ENCODE measurements around the gene PHOX2B. TPM values are rescaled to one million over a fixed set of nuclear protein-coding genes. Genes with fewer than 3 reads are reported as not detected.

PHOX2B gene
- total and polyA plus RNA-seq, 2 of the 13 experiments (the other 11 are each of a cell fraction or from before 2014, with no cell fraction given) = not detected

DNA sequence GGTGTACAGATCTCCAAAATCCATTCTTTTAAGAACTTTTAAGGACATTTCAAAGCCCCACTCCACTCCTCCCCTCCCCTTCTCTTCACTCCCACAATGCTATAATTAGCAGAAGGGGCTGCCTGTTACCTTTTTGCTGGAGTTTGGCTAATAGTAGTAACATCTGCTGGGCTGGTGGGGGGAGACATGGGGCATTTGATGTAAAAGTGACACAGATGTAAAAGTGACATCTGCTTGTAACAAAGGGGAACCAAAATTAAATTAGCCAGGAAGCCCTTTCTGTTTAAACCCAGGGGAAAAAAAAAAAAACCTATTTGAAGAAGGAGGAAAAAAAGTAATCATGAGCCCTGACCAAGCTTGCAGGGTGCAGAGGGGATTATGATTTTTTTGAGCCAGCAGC, 5.4 kb upstream of the PHOX2B start:
- ATAC-seq = no peak
- in situ Hi-C loops (cut with HindIII; ENCODE audit: extremely low pct_ligation_motif_present, low pct_unique_long_range_greater_than_20kb) (no loop called here), intact Hi-C loops (cut with micrococcal nuclease; ENCODE audit: unreplicated experiment) (no loop called here)
- TF ChIP-seq HNRNPH1 (optimal IDR thresholded peaks at IDR 0.05; ENCODE audit: low read depth, low read length) (no peak), IRF2 (CRISPR knock-in tag; IDR thresholded peaks at IDR 0.05) (no peak), ZBTB42 (CRISPR knock-in tag; IDR thresholded peaks at IDR 0.05) (no peak), ZNF564 (CRISPR knock-in tag; IDR thresholded peaks at IDR 0.05) (no peak), KLF12 (CRISPR knock-in tag; IDR thresholded peaks at IDR 0.05; ENCODE audit: borderline replicate concordance) (no peak), NFIB (CRISPR knock-in tag; IDR thresholded peaks at IDR 0.05; ENCODE audit: borderline replicate concordance) (no peak), SOX6 (IDR thresholded peaks at IDR 0.05) (no peak), SOX6 (CRISPR knock-in tag; IDR thresholded peaks at IDR 0.05) (no peak), ZNF609 (CRISPR knock-in tag; IDR thresholded peaks at IDR 0.05; ENCODE audit: borderline replicate concordance) (no peak), NR2F6 (IDR thresholded peaks at IDR 0.05) (no peak), NR2F6 (CRISPR knock-in tag; IDR thresholded peaks at IDR 0.05) (no peak), TRIM22 (IDR thresholded peaks at IDR 0.05) (no peak), ZGPAT (CRISPR knock-in tag; IDR thresholded peaks at IDR 0.05) (no peak), PRDM4 (CRISPR knock-in tag; IDR thresholded peaks at IDR 0.05; ENCODE audit: borderline replicate concordance) (no peak)
- TF ChIP-seq, protein P1, sequence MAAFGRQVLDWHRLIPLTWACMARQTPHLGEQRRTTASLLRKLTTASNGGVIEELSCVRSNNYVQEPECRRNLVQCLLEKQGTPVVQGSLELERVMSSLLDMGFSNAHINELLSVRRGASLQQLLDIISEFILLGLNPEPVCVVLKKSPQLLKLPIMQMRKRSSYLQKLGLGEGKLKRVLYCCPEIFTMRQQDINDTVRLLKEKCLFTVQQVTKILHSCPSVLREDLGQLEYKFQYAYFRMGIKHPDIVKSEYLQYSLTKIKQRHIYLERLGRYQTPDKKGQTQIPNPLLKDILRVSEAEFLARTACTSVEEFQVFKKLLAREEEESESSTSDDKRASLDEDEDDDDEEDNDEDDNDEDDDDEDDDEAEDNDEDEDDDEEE (CRISPR knock-in tag; IDR thresholded peaks at IDR 0.05) = no peak
- TF ChIP-seq, protein P2, sequence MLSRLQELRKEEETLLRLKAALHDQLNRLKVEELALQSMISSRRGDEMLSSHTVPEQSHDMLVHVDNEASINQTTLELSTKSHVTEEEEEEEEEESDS (CRISPR knock-in tag; IDR thresholded peaks at IDR 0.05; ENCODE audit: borderline replicate concordance) = no peak

More for the DNA sequence above, 5.4 kb upstream of the PHOX2B start:
- Histone ChIP-seq H3K79me2 (ENCODE audit: insufficient read depth, low read length) (no peaks in the 10 kb centered on the region), H2AFZ (ENCODE audit: low read length) (no peak overlapping the region), H3K27me3 (ENCODE audit: control insufficient read depth in 1 of 2, insufficient read depth in 2 of 2, low read length in 2 of 2) (peaks cover 0 to 27% of the 10 kb centered on the region in 2 experiments; a peak in 3 of 5 replicates), H4K20me1 (ENCODE audit: insufficient read depth, low read length) (no peaks in the 10 kb centered on the region), H3K27ac (ENCODE audit: extremely low read length, insufficient read depth, low read length) (no peak overlapping the region), H3K4me2 (ENCODE audit: low read depth, low read length) (no peak overlapping the region), H3K4me3 (replicated peaks in 1 of 3; ENCODE audit: insufficient read depth in 1 of 3, low read depth in 2 of 3, low read length in 3 of 3) (no peak overlapping the region), H3K9ac (ENCODE audit: insufficient read depth, low read depth, low read length) (no peak overlapping the region), H3K36me3 (replicated peaks in 1 of 2; ENCODE audit: control insufficient read depth in 1 of 2, insufficient read depth in 2 of 2, low read length in 2 of 2) (no peaks in the 10 kb centered on the region), H3K4me1 (ENCODE audit: insufficient read depth, low read length) (no peaks in the 10 kb centered on the region), H3K9me3 (ENCODE audit: low read length) (no peaks in the 10 kb centered on the region)
- POLR2A ChIA-PET = no interaction called here
- CTCF ChIA-PET (ENCODE audit: low intra/inter-chr PET ratio, low total read pairs) = no interaction called here
- FAIRE-seq (no peak), DNase-seq (ENCODE audit: low spot score) (no peak)
- BruUV-seq (replicated peaks) = no TSS peak

Measured in HepG2 (cell line).